HG03103 (cell line): ENCODE results near the gene TRAIP.
"Not testable (repeated sequence)": the region's sequence is repeated elsewhere in the genome, so short reads cannot be mapped to it uniquely, and the experiment has no call there.

Experiments used
- ATAC-seq: cut with Tn5 transposase; IDR thresholded peaks from one replicate; pipeline ENCODE4 v1.9.1; 2021; ENCODE audit warnings: low read depth; ENCODE audit not compliant: unreplicated experiment

The TRAIP gene

GRCh38 chr3:49793486-49794085 lies 62.8 kb downstream of the TRAIP start:
- ATAC-seq = no peak

DNA sequence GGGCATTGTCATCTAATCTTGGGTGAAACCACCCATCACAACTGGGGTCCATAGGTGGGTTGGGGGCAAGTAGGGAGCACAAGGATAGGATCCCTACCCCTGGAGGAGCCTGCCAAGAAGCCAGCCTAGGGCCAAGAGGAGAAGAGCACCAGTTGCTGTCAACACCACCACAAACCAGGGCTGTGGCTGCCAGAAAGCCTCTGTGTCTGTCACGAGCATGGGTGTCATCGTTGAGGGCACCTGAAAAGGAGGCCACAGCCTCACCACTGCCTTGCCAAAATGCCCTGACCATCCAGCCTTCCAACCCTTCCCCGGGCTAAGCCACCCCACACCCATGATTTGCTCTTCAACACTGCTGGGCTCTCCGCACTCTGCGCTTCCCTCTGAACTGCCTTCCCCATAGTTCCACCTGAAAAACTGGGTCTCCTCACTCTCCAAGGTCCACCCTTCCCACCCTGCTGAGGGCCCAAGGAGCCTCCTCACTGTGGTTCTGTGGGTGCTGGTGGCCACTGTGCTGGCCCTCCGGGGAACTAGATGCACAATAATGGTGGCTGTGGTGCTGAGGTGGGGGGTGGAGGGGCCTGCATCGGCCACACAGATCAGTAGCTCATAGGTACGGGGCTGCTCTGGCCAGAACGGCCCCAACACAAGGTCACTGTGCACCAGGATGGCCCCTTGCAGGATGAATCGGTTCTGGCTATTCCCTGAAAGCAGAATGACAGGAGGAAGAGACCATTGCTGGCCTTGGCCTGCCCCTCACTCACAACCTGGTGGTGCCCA lies 63.8 kb downstream of the TRAIP start:
- no peak for ATAC-seq

DNA sequence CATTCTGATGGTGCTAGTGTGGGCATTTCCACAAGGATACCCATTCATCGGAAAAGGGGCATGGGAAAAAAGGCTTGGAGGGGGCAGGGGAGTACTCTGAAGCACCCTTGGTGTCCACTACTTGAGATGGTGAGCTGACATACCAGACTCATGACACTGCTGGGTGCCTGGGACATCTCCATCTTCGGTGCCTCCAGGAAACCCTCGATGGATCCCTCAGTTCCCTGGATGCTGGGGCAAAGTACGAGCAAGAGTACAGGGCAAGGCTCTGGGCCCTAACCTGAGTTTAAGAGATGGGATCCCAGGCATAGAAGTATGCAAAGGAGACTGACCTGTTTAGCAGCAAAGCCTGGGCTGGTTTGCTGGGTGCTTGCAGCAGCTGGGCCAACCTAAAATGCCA lies 64.8 kb downstream of the TRAIP start:
- no peak for ATAC-seq

- ATAC-seq = no peak
Observed at GRCh38 chr3:49790626-49791411, 65.5 kb downstream of the TRAIP start.

GRCh38 chr3:49788056-49788455 lies 68.3 kb downstream of the TRAIP start:
- no peak for ATAC-seq

DNA sequence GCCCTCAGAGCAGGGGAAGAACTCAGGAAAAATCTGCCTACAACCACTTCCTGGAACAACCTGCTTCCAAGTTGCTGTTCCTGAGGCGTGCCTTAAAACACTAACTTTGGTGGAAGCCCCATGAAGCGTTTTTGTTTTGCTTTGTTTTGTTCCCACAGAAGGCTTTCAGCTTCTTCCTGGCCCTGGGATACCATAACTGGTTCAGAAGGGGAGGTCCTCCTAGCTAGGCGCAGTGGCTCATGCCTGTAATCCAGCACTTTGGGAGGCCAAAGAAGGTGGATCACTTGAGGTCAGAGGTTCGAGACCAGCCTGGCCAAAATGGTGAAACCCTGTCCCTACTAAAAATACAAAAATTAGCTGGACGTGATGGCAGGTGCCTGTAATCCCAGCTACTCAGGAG lies 68.8 kb downstream of the TRAIP start:
- no peak for ATAC-seq

GRCh38 chr3:49787182-49787464 lies 69.2 kb downstream of the TRAIP start:
- ATAC-seq = no peak

DNA sequence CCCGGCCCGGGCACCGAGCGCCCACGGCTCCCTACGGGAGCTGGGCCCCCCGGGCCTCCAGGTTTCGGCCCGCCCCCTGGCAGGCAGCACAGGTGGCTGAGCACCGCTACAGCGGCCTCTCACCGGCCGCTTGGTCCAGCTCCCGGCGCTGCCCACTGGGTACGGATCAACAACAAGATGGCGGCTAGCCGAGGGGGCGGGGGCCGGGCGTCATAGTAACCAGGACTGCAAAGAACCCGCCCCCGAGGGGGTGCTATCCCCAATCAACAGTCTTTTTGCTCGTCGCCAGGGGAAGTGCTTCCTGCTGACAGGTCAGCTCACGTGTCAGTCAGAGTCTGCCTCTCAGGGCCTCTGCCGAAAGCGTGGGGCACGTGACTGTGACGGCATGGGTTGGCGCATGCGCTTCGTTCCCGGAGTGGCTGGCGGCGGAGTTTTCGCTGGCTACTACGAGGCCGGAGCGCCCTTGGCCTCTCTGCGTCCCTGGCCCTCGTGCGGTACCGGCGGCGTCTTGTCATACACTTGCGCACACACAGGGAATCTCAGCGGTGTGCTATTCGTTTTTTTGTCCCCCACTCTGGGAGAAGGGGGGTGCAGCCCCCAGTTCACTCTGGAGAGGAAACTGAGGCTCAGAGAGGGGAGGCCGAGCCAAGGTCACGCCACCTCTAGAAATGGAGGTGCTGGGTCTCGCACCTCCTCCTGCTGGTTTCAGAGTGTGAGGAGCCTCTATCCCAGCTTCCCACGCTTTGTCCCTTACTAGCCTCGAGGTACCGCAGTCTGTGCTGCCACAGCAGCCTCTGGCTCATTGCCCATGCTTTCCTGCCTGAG lies 69.8 kb downstream of the TRAIP start, which contains the start of gene IP6K1:
TSS of gene IP6K1 (minus strand) at position 186 of the 825 bp plus-strand sequence. CDS start 38,502 bp downstream, outside the sequence.
- peak; percentile 92 for ATAC-seq

DNA sequence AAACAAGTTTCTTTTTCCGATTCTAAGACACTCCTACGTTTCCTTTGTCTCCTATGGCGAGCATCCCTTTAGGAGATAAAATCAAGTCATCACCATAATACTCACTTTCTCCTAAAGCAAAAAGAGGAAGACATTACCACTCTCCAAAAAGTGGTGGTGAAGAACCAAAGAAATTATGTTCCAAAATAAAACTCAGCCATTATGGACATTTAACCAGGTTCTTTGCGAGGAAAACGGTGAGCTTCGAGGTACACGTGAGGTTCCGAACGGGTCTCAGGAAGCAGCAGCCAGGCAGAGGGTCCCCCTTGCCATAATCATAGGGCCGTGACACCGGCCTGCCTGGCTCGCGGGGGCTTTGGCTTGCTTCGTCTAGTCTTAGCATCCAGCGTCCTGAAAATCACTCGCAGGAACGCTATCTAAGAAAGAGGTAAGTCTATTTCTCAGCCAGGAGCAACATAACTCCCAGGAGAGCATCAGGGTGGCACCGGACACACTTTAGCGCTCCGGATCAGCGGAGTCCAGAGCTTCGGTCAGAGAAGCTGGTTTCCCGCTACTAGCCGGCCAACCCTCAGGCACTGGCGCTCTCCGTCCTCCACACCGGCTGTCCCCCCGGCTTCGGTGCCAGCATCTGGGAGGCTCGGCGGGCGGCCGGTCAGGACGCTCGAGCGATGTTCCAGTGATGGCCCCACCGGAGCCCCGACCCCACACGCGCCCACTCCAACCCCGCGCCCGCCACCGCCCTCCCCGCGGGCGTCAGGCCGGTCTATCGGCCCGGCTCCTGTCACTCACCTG lies 70.6 kb downstream of the TRAIP start:
- ATAC-seq = peak; percentile 28

GRCh38 chr3:49782277-49782676 lies 74.1 kb downstream of the TRAIP start:
- ATAC-seq = not testable (repeated sequence)

GRCh38 chr3:49781415-49782199 lies 74.8 kb downstream of the TRAIP start:
- ATAC-seq = no peak

- not testable (repeated sequence) for ATAC-seq
Observed at GRCh38 chr3:49780975-49781365, 75.4 kb downstream of the TRAIP start.

DNA sequence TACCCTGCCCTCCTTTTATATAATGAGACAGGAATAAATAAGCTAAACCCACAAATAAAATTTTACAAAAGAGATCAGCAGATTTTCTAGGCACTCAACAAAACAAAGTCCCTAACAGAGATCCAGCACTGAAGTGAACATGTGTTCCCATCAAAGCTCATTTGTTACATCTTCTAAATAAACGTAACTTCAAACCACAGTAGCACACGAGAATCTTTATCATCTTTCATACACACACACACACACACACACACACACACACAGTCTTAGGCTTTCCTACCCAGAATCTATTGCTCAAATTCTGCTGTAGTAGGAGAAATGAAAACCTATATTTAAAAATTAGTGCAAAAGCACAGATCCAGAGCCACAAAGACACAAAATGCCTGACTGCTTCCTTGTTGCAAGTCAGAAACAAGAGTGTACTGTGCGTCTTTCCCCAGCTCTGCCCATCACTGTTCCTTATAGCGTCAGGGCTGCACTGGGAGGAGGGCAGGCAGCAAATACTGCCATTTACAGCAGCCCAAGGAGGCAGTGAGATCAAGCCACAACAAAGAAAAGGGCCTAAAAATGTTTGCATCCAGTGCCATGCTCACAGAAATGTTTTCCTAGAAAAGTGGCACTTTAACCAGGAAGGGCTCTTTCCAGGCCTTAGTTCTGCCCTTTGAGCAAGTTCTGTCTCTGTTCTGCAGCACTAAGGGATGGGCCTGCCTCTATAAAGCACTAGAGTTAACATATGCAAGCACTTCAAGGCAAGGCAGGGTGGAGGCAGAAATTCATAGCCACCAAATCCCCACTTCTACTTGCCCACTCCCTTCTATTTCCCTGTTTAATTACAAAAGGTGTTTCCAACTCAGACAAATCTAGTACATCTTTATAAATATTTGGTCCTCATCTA lies 76.0 kb downstream of the TRAIP start:
- no peak for ATAC-seq

- no peak for ATAC-seq
Observed at GRCh38 chr3:49779358-49780079, 76.8 kb downstream of the TRAIP start.
